IMR-90 (cell line): ENCODE data around the gene GALNT5. TPM values are rescaled to one million over a fixed set of nuclear protein-coding genes. Genes with fewer than 3 reads are reported as not detected.

Experiments
- ATAC-seq: fragments of 200-7000 bp; cut with Tn5 transposase; 2 replicates; pipeline ENCODE4 v1.9.1; 2020; ENCODE audit warnings: low read depth, mild to moderate bottlenecking, moderate library complexity
- BruUV-seq: library from RNA; stranded (reverse); fragments of 400-500 nt; replicated peaks from 2 replicates; lab custom pipeline; 2021; lab: Mats Ljungman, UMichigan
- CTCF ChIA-PET: fragments of 300-600 bp; formaldehyde crosslinking; extraction: SDS; loops from one replicate; lab custom pipeline; 2021; ENCODE audit warnings: antibody characterized with exemption; lab: Yijun Ruan, JAX
- POLR2A ChIA-PET: fragments of 300-600 bp; sonication (Branson Sonifier 250); formaldehyde crosslinking; loops from one replicate; lab custom pipeline; 2022; ENCODE audit warnings: antibody characterized with exemption; ENCODE audit not compliant: unreplicated experiment; lab: Charles Lee
- DNase-seq: peaks from one replicate; pipeline ENCODE4 v3.0.0; 2013
- H2AFZ ChIP-seq: replicated peaks from 2 replicates; pipeline ENCODE3; 2013; ENCODE audit warnings: low read length, mild to moderate bottlenecking; ENCODE audit not compliant: poor library complexity
- H2AK5ac ChIP-seq: 2 replicates; pipeline ENCODE4 v1.6.1; 2013; ENCODE audit warnings: low read depth, low read length, inconsistent platforms
- H2AK9ac ChIP-seq: replicated peaks from 2 replicates; pipeline ENCODE3; 2013; ENCODE audit warnings: mild to moderate bottlenecking, low read depth, low read length, moderate library complexity; ENCODE audit not compliant: poor library complexity
- H2BK120ac ChIP-seq: 2 replicates; pipeline ENCODE4 v1.6.1; 2013; ENCODE audit warnings: low read depth, low read length, inconsistent platforms
- H2BK15ac ChIP-seq: 3 replicates; pipeline ENCODE4 v1.6.1; 2013; ENCODE audit warnings: low read depth, low read length, inconsistent platforms
- H2BK20ac ChIP-seq: 2 replicates; pipeline ENCODE4 v1.6.1; 2013; ENCODE audit warnings: low read depth, mild to moderate bottlenecking, inconsistent platforms, low read length, moderate library complexity
- H2BK5ac ChIP-seq: 2 replicates; pipeline ENCODE4 v1.6.1; 2013; ENCODE audit warnings: mild to moderate bottlenecking, low read depth, low read length, inconsistent platforms; ENCODE audit not compliant: poor library complexity, severe bottlenecking
- H3K14ac ChIP-seq: replicated peaks from 2 replicates; pipeline ENCODE4 v1.6.1; 2013; ENCODE audit warnings: low read depth, low read length, inconsistent platforms
- H3K18ac ChIP-seq: 2 replicates; pipeline ENCODE4 v1.6.1; 2013; ENCODE audit warnings: low read depth, low read length, control low read depth
- H3K23ac ChIP-seq: 2 replicates; pipeline ENCODE4 v1.6.1; 2013; ENCODE audit warnings: low read depth, low read length, inconsistent platforms
- H3K27ac ChIP-seq: 2 replicates; pipeline ENCODE4 v1.5.1; 2013; ENCODE audit warnings: mild to moderate bottlenecking, control low read depth, low read length; ENCODE audit not compliant: insufficient read depth
- H3K27me3 ChIP-seq: 2 replicates; pipeline ENCODE4 v1.6.1; 2013; ENCODE audit warnings: low read length; ENCODE audit not compliant: control insufficient read depth, insufficient read depth
- H3K36me3 ChIP-seq: 2 replicates; pipeline ENCODE4 v1.6.1; 2013; ENCODE audit warnings: low read length, mixed read lengths; ENCODE audit not compliant: control insufficient read depth, insufficient read depth
- H3K4ac ChIP-seq: 2 replicates; pipeline ENCODE4 v1.6.1; 2013; ENCODE audit warnings: low read depth, low read length, inconsistent platforms
- H3K4me1 ChIP-seq: 2 replicates; pipeline ENCODE4 v1.6.1; 2013; ENCODE audit warnings: low read length, mixed read lengths; ENCODE audit not compliant: control insufficient read depth, insufficient read depth
- H3K4me2 ChIP-seq: 2 replicates; pipeline ENCODE4 v1.6.1; 2013; ENCODE audit warnings: low read depth, mild to moderate bottlenecking, control low read depth, low read length, moderate library complexity
- H3K4me3 ChIP-seq: 2 replicates; pipeline ENCODE4 v1.5.1; 2013; ENCODE audit warnings: low read depth, mild to moderate bottlenecking, control low read depth, low read length, moderate library complexity; ENCODE audit not compliant: insufficient read depth
- H3K56ac ChIP-seq: 2 replicates; pipeline ENCODE4 v1.6.1; 2013; ENCODE audit warnings: low read length, inconsistent platforms; ENCODE audit not compliant: insufficient read depth; ENCODE audit errors: extremely low read depth
- H3K79me1 ChIP-seq, 2 experiments: 2 replicates each; pipeline ENCODE4 v1.6.1; 2013; ENCODE audit warnings: low read length in 2 of 2, inconsistent platforms in 1 of 2, low read depth in 1 of 2
- H3K9ac ChIP-seq: 2 replicates; pipeline ENCODE4 v1.6.1; 2013; ENCODE audit warnings: low read depth, low read length, control low read depth
- H3K9me1 ChIP-seq: 2 replicates; pipeline ENCODE4 v1.6.1; 2013; ENCODE audit warnings: low read length, inconsistent platforms; ENCODE audit not compliant: insufficient read depth
- H3K9me3 ChIP-seq: 2 replicates; pipeline ENCODE4 v1.6.1; 2013; ENCODE audit warnings: low read length; ENCODE audit not compliant: control insufficient read depth, insufficient read depth
- H4K20me1 ChIP-seq: 2 replicates; pipeline ENCODE4 v1.6.1; 2013; ENCODE audit warnings: low read length, inconsistent platforms; ENCODE audit not compliant: insufficient read depth
- H4K5ac ChIP-seq: 2 replicates; pipeline ENCODE4 v1.6.1; 2013; ENCODE audit warnings: mild to moderate bottlenecking, low read depth, low read length, control low read depth
- H4K8ac ChIP-seq, 2 experiments: 2 replicates each; pipeline ENCODE4 v1.6.1; 2013; ENCODE audit warnings: low read depth in 2 of 2, low read length in 2 of 2, control low read depth in 1 of 2, inconsistent platforms in 1 of 2
- H4K91ac ChIP-seq: 2 replicates; pipeline ENCODE4 v1.6.1; 2013; ENCODE audit warnings: low read depth, low read length, inconsistent platforms; ENCODE audit not compliant: insufficient read depth
- CEBPB ChIP-seq: IDR thresholded peaks from 2 replicates; pipeline ENCODE4 v1.6.1; 2012; ENCODE audit warnings: low read depth, low read length, improper control_type of control experiment
- CHD1 ChIP-seq: IDR thresholded peaks from 2 replicates; pipeline ENCODE4 v1.6.1; 2012; ENCODE audit warnings: low read depth, low read length, improper control_type of control experiment
- CTCF ChIP-seq: conservative IDR thresholded peaks from 2 replicates; pipeline ENCODE4 v1.5.1; 2012; ENCODE audit warnings: mild to moderate bottlenecking, low read depth, low read length, improper control_type of control experiment
- ELK1 ChIP-seq: fragments of 150-350 bp; IDR thresholded peaks from 2 replicates; pipeline ENCODE4 v1.6.1; 2016; ENCODE audit warnings: low read depth, mild to moderate bottlenecking, low read length, moderate library complexity, borderline replicate concordance
- FOS ChIP-seq: fragments of 150-350 bp; IDR thresholded peaks from 2 replicates; pipeline ENCODE4 v1.6.1; 2016; ENCODE audit warnings: low read depth, low read length
- MAFK ChIP-seq: IDR thresholded peaks from 2 replicates; pipeline ENCODE4 v1.6.1; 2012; ENCODE audit warnings: low read depth, low read length, improper control_type of control experiment
- MAZ ChIP-seq: IDR thresholded peaks from 2 replicates; pipeline ENCODE4 v1.6.1; 2012; ENCODE audit warnings: low read depth, mild to moderate bottlenecking, low read length, improper control_type of control experiment, moderate library complexity, borderline replicate concordance
- MXI1 ChIP-seq: IDR thresholded peaks from 2 replicates; pipeline ENCODE4 v1.6.1; 2012; ENCODE audit warnings: low read depth, mild to moderate bottlenecking, low read length, moderate library complexity, borderline replicate concordance
- NFE2L2 ChIP-seq: fragments of 150-350 bp; IDR thresholded peaks from 2 replicates; pipeline ENCODE4 v1.6.1; 2016; ENCODE audit warnings: low read depth, mild to moderate bottlenecking, low read length
- POLR2A ChIP-seq: IDR thresholded peaks from 2 replicates; pipeline ENCODE4 v1.6.1; 2012; ENCODE audit warnings: mild to moderate bottlenecking, low read depth, low read length
- RAD21 ChIP-seq: IDR thresholded peaks from 2 replicates; pipeline ENCODE4 v1.6.1; 2012; ENCODE audit warnings: low read length, improper control_type of control experiment
- RCOR1 ChIP-seq: IDR thresholded peaks from 2 replicates; pipeline ENCODE4 v1.6.1; 2012; ENCODE audit warnings: mild to moderate bottlenecking, low read length, improper control_type of control experiment; ENCODE audit not compliant: insufficient replicate concordance
- SMC3 ChIP-seq: fragments of 150-350 bp; IDR thresholded peaks from 2 replicates; pipeline ENCODE4 v1.6.1; 2016; ENCODE audit warnings: low read depth, mild to moderate bottlenecking, antibody characterized with exemption, low read length, moderate library complexity
- USF2 ChIP-seq: fragments of 150-350 bp; IDR thresholded peaks from 2 replicates; pipeline ENCODE4 v1.6.1; 2017; ENCODE audit warnings: mild to moderate bottlenecking, antibody characterized with exemption, low read length, low read depth
- WGBS, 2 experiments: methylation state at CpG; one replicate each; pipeline versions ENCODE4 v1.1.5 to v1.1.7; 2013; ENCODE audit warnings: missing lambda C conversion rate in 2 of 2; ENCODE audit not compliant: insufficient read length in 1 of 2; ENCODE audit errors: extremely low coverage in 2 of 2; 5-methylcytosine and 5-hydroxymethylcytosine counted together
- dilution Hi-C: fragments of 300-500 bp; cut with HindIII; formaldehyde crosslinking; loops from one replicate; pipeline ENCODE4 v1.14.3; 2018; ENCODE audit warnings: low sequenced_read_pairs; ENCODE audit not compliant: unreplicated experiment
- in situ Hi-C: fragments of 300-500 bp; cut with MboI; formaldehyde crosslinking; loops from 3 replicates; pipeline ENCODE4 v1.14.3; 2019; ENCODE audit warnings: low sequenced_read_pairs, inconsistent platforms, mixed read lengths
- intact Hi-C: fragments of 100-400 bp; cut with micrococcal nuclease; formaldehyde crosslinking; loops from 2 replicates; pipeline ENCODE4 v1.10.0; 2022
- polyA plus RNA-seq, 3 experiments: library from polyadenylated mRNA; depleted of rRNA; stranded (reverse); fragments of >200 nt; gene quantifications; 2 replicates each; pipeline ENCODE4 v1.2.3, GENCODE V29; 2012; ENCODE audit warnings: low replicate concordance in 1 of 3
- total RNA-seq: library from RNA; depleted of rRNA; stranded (reverse); fragments of >200 nt; gene quantifications from 2 replicates; pipeline ENCODE4 v1.2.3, GENCODE V29; 2012

GALNT5 gene
- total and polyA plus RNA-seq, 2 of the 4 experiments (the other 2 are of a cell fraction), result 36.3 to 63.3 TPM

GRCh38 chr2:157324331-157324843, 66.9 kb downstream of the GALNT5 start:
- no peak overlapping the region for H3K4me3 ChIP-seq
- no peak overlapping the region for H3K27ac ChIP-seq
- H2BK15ac ChIP-seq, result no peak overlapping the region
- no peak overlapping the region for H2AK5ac ChIP-seq
- BruUV-seq, result no TSS peak
- intact Hi-C loops, result no loop called here
- H3K27me3 ChIP-seq, result no peaks in the 10 kb centered on the region
- H4K8ac ChIP-seq, result no peak overlapping the region
- H3K23ac ChIP-seq, result no peak overlapping the region
- ChIA-PET POLR2A (no interaction called here), CTCF (no interaction called here)
- H3K4ac ChIP-seq, result no peak overlapping the region
- no peak overlapping the region for H2BK5ac ChIP-seq
- dilution Hi-C loops, result no loop called here
- TF ChIP-seq RCOR1, result no peak
- TF ChIP-seq SMC3, result no peak
- no peak for TF ChIP-seq ELK1
- TF ChIP-seq MAFK, result no peak
- no peak for TF ChIP-seq RAD21
- no peak for TF ChIP-seq CHD1
- no peak for TF ChIP-seq MXI1
- no peak for TF ChIP-seq CEBPB
- no peak for TF ChIP-seq NFE2L2
- TF ChIP-seq USF2, result no peak
- TF ChIP-seq CTCF, result no peak
- TF ChIP-seq FOS, result no peak
- no peak for TF ChIP-seq MAZ
- TF ChIP-seq POLR2A, result no peak
- no peak overlapping the region for H2AFZ ChIP-seq
- in situ Hi-C loops, result no loop called here
- H3K4me2 ChIP-seq, result no peak overlapping the region
- no peaks in the 10 kb centered on the region for H3K9me3 ChIP-seq
- no peak overlapping the region for H3K56ac ChIP-seq
- no peak overlapping the region for H3K18ac ChIP-seq
- H3K36me3 ChIP-seq, result no peaks in the 10 kb centered on the region
- no peak overlapping the region for H3K9ac ChIP-seq
- no peak overlapping the region for H3K14ac ChIP-seq
- no peaks in the 10 kb centered on the region for H3K9me1 ChIP-seq
- no peak for DNase-seq
- no CpG with 5 or more reads among the region's 2 CpGs for WGBS, 2 experiments
- H2BK20ac ChIP-seq, result no peak overlapping the region
- H4K91ac ChIP-seq, result no peak overlapping the region
- H3K4me1 ChIP-seq, result no peaks in the 10 kb centered on the region
- H4K5ac ChIP-seq, result no peak overlapping the region
- no peaks in the 10 kb centered on the region for H4K20me1 ChIP-seq
- H3K79me1 ChIP-seq, result no peaks in the 10 kb centered on the region
- H2BK120ac ChIP-seq, result no peak overlapping the region
- ATAC-seq, result no peak
- no peak overlapping the region for H2AK9ac ChIP-seq
